NOMO-1 treated with DMSO at 0.1 percent for 48 hours (cell line): ENCODE measurements around the gene CERT1.
"Not testable (repeated sequence)": the region's sequence is repeated elsewhere in the genome, so short reads cannot be mapped to it uniquely, and the experiment has no call there.

Source experiments
- DNase-seq: peaks from one replicate; lab custom pipeline; 2025; ENCODE audit not compliant: unreplicated experiment; lab: John Stamatoyannopoulos, UW

The CERT1 gene

GRCh38 chr5:75524591-75524990 lies 13.2 kb upstream of the CERT1 start:
- DNase-seq, result no peak

- peak; percentile 78 for DNase-seq
Observed at GRCh38 chr5:75524071-75524470, 12.6 kb upstream of the CERT1 start.

DNA sequence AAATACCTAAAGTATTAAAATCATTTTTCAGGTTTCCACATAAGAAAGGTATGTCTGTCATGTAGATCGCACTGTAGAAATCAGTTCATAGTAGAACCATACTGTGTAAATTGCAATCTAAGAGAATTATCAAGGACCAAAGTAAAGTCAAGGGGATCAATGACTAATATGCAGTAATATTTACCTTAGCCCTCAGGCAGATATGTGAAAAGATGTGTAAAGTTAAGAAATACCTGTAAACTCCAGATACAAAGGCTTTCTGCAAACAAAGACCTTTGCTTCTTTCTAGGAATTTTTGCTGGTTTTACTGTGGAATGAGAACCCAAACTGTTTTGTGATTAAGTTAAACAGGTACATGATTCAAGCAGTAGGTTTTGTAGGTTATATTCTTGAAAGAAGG lies 11.8 kb upstream of the CERT1 start:
- no peak for DNase-seq

DNA sequence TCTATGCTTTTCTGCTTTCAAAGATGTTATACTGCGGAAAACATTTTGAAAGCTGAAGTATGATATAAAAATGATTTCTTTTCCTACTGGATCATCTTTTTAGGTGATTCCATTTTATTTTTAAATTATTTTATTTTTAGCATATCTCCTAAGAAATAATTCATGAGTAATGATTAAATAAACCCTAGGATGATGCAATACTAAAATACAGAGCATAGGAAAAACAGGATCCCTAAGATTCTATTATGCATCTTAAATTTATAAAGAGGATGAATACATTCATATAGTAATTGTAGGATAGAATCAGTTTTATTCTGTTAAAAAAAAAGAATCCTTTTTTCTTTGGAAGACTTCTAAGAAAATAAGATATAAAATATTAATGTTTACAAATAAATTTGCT lies 11.1 kb upstream of the CERT1 start:
- DNase-seq, result no peak

- DNase-seq, result no peak
Observed at GRCh38 chr5:75522025-75522424, 10.6 kb upstream of the CERT1 start.

GRCh38 chr5:75521195-75521594 lies 9.8 kb upstream of the CERT1 start:
- DNase-seq, result no peak

GRCh38 chr5:75519761-75520160 lies 8.3 kb upstream of the CERT1 start:
- no peak for DNase-seq

GRCh38 chr5:75514323-75514722 lies 2.9 kb upstream of the CERT1 start:
- DNase-seq, result no peak

GRCh38 chr5:75513841-75514240 lies 2.4 kb upstream of the CERT1 start:
- peak; percentile 47 for DNase-seq

GRCh38 chr5:75512383-75513074 lies 1.1 kb upstream of the CERT1 start:
- DNase-seq, result peak; percentile 72

DNA sequence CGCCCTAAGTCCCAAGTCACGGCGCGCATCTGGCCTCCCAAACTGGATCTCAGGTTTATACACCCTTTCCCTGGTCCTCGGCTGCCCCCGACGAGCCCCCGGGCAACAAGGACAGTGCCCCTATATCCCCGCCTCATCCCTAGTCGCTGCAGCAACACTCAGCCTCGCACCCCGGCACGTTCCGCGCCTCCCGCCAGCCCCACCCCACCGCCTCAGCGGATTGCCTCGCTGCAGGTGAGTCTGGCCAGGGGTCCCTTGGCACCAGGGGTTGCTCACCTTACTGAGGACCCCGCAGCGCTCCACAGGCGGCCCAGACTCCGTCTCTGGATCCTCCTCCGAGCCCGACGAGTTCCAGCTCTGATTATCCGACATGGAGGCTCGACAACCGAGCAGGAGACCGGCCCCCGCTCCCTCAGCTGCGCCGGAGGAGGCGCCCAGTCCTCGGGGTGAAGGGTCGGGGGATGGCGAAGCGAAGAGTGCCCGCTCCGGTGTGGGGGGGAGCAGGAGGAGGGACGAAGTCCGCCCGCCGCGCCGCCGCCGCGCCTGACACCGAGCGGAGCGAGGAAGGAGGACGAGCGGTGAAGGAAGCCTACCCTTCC lies 494 bp downstream of the CERT1 start:
- peak; percentile 66 for DNase-seq

DNA sequence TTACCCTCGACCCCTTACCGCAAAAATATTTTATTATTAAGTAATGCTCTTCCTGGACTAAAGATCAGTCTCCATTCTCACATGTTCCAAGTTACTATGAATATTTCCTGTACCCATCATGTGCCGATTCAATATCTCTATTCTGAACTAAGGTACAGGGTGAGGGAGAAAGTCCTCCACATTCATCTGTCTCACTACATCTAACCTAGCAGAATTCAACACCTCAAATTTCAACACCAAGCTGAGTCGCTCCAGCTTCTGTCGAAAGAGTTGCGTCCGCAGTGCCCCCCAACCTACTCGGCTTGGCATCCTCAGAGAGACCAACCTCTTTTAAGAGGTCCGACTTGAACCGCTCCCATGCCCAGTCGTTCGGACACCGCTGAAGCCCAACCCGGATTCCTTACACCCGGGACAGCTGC lies 1.0 kb downstream of the CERT1 start:
- peak; percentile 13 for DNase-seq

- DNase-seq, result peak; percentile 41
Observed at GRCh38 chr5:75509956-75510355, 1.5 kb downstream of the CERT1 start.

DNA sequence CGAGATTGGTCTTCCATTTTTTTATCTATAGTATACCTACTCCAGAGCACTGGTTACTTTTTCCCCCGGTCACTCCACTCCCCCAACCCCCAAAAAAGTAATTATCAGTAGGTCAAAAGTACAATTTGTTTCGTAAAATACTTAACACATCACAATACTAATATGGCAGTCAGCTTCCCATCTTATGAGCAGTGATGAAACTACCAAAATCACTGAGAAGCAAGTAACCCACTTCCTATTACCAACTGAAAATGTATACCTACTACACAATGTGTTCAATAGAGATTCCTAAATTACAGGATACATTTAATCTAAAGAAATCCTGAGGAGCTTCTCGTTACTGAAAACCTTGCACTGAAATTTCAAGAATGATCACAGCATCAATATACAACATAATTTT lies 1.9 kb downstream of the CERT1 start:
- DNase-seq, result peak; percentile 22

DNA sequence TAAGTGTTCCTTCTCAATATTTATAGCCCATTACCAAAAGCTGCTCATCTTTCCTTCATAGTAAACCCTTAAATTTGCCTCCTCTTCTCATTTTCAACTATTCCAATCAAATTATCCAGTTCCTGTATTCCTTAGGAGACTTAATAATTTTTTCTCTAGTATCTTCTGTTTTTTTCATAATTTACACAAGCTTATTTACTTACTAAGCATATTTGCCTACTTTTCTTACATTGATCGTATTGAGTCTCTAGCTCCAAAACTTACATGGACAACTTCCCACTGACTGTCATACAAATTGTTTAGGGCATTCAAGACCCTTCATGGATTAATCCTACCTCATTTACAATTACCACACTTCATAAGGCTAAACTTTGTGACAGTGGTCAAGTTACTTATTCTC lies 3.6 kb downstream of the CERT1 start:
- DNase-seq, result no peak

DNA sequence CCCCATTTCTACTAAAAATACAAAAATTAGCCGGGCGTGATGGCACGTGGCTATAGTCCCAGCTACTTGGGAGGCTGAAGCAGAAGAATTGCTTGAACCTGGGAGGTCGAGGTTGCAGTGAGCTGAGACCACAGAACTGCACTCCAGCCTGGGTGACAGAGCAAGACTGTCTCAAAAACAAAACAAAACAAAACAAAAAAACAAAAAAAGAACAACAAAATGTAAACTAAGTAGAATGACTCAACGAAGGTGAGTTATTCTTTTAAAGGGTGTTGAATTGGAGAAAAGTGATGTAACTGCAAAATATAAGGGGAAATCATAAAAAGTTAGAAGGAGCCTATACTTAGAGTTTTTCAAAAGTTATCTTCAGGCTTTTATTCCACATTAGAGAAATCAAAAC lies 6.3 kb downstream of the CERT1 start:
- not testable (repeated sequence) for DNase-seq

DNA sequence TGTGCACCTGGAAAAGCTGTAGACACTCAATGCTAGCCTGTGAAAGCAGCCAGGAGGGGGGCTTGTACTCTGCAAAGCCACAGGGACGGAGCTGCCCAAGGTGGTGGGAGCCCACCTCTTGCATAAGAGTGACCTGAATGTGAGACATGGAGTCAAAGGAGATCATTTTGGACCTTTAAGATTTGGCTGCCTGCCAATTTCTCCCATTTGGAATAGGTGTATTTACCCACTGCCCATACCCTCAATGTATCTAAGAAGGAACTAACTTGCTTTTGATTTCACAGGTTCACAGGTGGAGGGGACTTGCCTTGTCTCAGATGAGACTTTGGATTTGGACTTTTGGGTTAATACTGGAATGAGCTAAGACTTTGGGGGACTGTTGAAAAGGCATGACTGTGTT lies 12.6 kb downstream of the CERT1 start:
- not testable (repeated sequence) for DNase-seq

GRCh38 chr5:75498208-75498777 lies 13.1 kb downstream of the CERT1 start:
- DNase-seq, result no peak

GRCh38 chr5:75496026-75496425 lies 15.4 kb downstream of the CERT1 start:
- DNase-seq, result no peak

DNA sequence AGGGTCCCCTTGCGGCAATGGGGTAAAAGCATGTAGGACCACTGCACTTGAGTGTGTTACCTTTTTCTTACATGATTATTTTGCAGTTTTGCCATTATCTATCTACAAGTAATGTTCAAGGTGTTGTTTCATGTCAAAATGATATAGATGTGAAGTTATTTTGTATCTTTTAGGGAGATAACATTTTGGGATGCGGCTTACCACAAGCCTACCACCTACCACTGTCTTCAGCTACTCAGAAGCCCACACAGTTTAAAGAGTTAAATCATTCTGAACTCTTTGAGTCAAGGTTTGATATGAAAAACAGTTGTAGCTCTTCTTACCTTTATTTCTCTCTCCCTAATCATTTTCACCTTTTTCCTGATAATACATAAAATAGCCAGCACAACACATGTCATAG lies 19.8 kb downstream of the CERT1 start:
- DNase-seq, result no peak

- not testable (repeated sequence) for DNase-seq
Observed at GRCh38 chr5:75489847-75490246, 21.6 kb downstream of the CERT1 start.

- DNase-seq, result no peak
Observed at GRCh38 chr5:75484605-75485004, 26.8 kb downstream of the CERT1 start.

- DNase-seq, result no peak
Observed at GRCh38 chr5:75482482-75482881, 28.9 kb downstream of the CERT1 start.
